ENCODE results near the gene ATP11C.

The ATP11C gene

GRCh38 chrX:139811942-139812629, 120.8 kb downstream of the ATP11C start:
- TF ChIP-seq ZFX (IDR thresholded peaks at IDR 0.05; ENCODE audit: borderline replicate concordance) (no peak), CTCF (IDR thresholded peaks at IDR 0.05) (no peak)
- H3K27ac ChIP-seq = no peak overlapping the region

GRCh38 chrX:139804482-139804881, 128.4 kb downstream of the ATP11C start:
- H3K27ac ChIP-seq = no peak overlapping the region
- no peak for TF ChIP-seq ZFX (IDR thresholded peaks at IDR 0.05; ENCODE audit: borderline replicate concordance)
- no peak for TF ChIP-seq CTCF (IDR thresholded peaks at IDR 0.05)

GRCh38 chrX:139803224-139803623, 129.6 kb downstream of the ATP11C start:
- H3K27ac ChIP-seq = no peak overlapping the region

GRCh38 chrX:139802048-139802447, 130.8 kb downstream of the ATP11C start:
- no peak for TF ChIP-seq ZFX (IDR thresholded peaks at IDR 0.05; ENCODE audit: borderline replicate concordance)
- TF ChIP-seq CTCF (IDR thresholded peaks at IDR 0.05) = no peak
- H3K27ac ChIP-seq = no peak overlapping the region

More at GRCh38 chrX:139803224-139803623, 129.6 kb downstream of the ATP11C start:
- no peak for TF ChIP-seq ZFX (IDR thresholded peaks at IDR 0.05; ENCODE audit: borderline replicate concordance)

- TF ChIP-seq CTCF (IDR thresholded peaks at IDR 0.05) (no peak), ZFX (IDR thresholded peaks at IDR 0.05; ENCODE audit: borderline replicate concordance) (no peak)
- H3K27ac ChIP-seq = no peak overlapping the region
Measured at GRCh38 chrX:139801397-139801813, 131.4 kb downstream of the ATP11C start.

- TF ChIP-seq CTCF (IDR thresholded peaks at IDR 0.05) (no peak), ZFX (IDR thresholded peaks at IDR 0.05; ENCODE audit: borderline replicate concordance) (no peak)
- H3K27ac ChIP-seq = no peak overlapping the region
Measured at GRCh38 chrX:139798701-139799100, 134.2 kb downstream of the ATP11C start.

- TF ChIP-seq CTCF (IDR thresholded peaks at IDR 0.05) (no peak), ZFX (IDR thresholded peaks at IDR 0.05; ENCODE audit: borderline replicate concordance) (no peak)
- H3K27ac ChIP-seq = no peak overlapping the region
Measured at GRCh38 chrX:139795196-139795595, 137.7 kb downstream of the ATP11C start.

- TF ChIP-seq ZFX (IDR thresholded peaks at IDR 0.05; ENCODE audit: borderline replicate concordance) (no peak), CTCF (IDR thresholded peaks at IDR 0.05) (no peak)
- no peak overlapping the region for H3K27ac ChIP-seq
Measured at GRCh38 chrX:139787601-139788000, 145.3 kb downstream of the ATP11C start.
